ENCODE results near the gene RESP18.
"Not testable (repeated sequence)": the region's sequence is repeated elsewhere in the genome, so short reads cannot be mapped to it uniquely, and the experiment has no call there.

Gene RESP18

GRCh38 chr2:219325136-219325535 is 7.4 kb downstream of the RESP18 start:
- no peak for DNase-seq

GRCh38 chr2:219323434-219323833 is 9.1 kb downstream of the RESP18 start:
- DNase-seq: no peak

GRCh38 chr2:219314804-219315468 is 17.6 kb downstream of the RESP18 start:
- no peak for DNase-seq

GRCh38 chr2:219312683-219313263 is 19.8 kb downstream of the RESP18 start:
- not testable (repeated sequence) for DNase-seq

GRCh38 chr2:219309278-219309677 is 23.3 kb downstream of the RESP18 start, which contains the start of gene PTPRN:
TSS of gene PTPRN (minus strand) at chr2:219309401. CDS start at chr2:219309332, 69 bp downstream.
- peak; percentile 34 for DNase-seq

GRCh38 chr2:219308142-219309101 is 24.1 kb downstream of the RESP18 start:
- peak; percentile 76 for DNase-seq

- no peak for DNase-seq
Observed at GRCh38 chr2:219306047-219306446, 26.5 kb downstream of the RESP18 start.

- DNase-seq: no peak
Observed at GRCh38 chr2:219304223-219304622, 28.3 kb downstream of the RESP18 start.

GRCh38 chr2:219302412-219302968 is 30.1 kb downstream of the RESP18 start:
- DNase-seq: no peak

GRCh38 chr2:219300022-219300421 is 32.5 kb downstream of the RESP18 start:
- no peak for DNase-seq

- DNase-seq: no peak
Observed at GRCh38 chr2:219299372-219299760, 33.2 kb downstream of the RESP18 start.

GRCh38 chr2:219298759-219299371 is 33.7 kb downstream of the RESP18 start:
- peak; percentile 50 for DNase-seq

- DNase-seq: no peak
Observed at GRCh38 chr2:219297766-219298456, 34.6 kb downstream of the RESP18 start.

GRCh38 chr2:219296631-219297391 is 35.7 kb downstream of the RESP18 start:
- DNase-seq: no peak

- no peak for DNase-seq
Observed at GRCh38 chr2:219296142-219296541, 36.4 kb downstream of the RESP18 start.

GRCh38 chr2:219294356-219295351 is 37.9 kb downstream of the RESP18 start:
- peak; percentile 64 for DNase-seq

GRCh38 chr2:219293736-219294231 is 38.8 kb downstream of the RESP18 start:
- DNase-seq: no peak

GRCh38 chr2:219292616-219293015 is 39.9 kb downstream of the RESP18 start:
- no peak for DNase-seq

- no peak for DNase-seq
Observed at GRCh38 chr2:219291910-219292490, 40.5 kb downstream of the RESP18 start.

All from NCI-H226 (cell line).